ENCODE results near the gene QARS1. TPM values are rescaled to one million over a fixed set of nuclear protein-coding genes. Genes with fewer than 3 reads are reported as not detected.
A peak's percentile ranks its signal among the peaks of the same experiment; 100 is the strongest.

QARS1 gene
- total and polyA plus RNA-seq, 12 donors, result 120 to 369 (median 206) TPM

- H3K9me3 ChIP-seq, result no peaks in the 10 kb centered on the region
- peak; percentile 88 to 93 for DNase-seq
- peak; percentile 79 to 93 (median 86) for ATAC-seq
- TF ChIP-seq CTCF (IDR thresholded peaks at IDR 0.05), result peak in 1 of 9 donors; percentile 0
- H3K36me3 ChIP-seq, result peaks cover 0 to 35% (median 26%) of the 10 kb centered on the region in 9 donors
- H3K27ac ChIP-seq, result peak overlapping the region; percentile 85 to 99 (median 94)
- peak overlapping the region; percentile 61 to 97 (median 78) for H3K4me3 ChIP-seq
- no peaks in the 10 kb centered on the region for H3K27me3 ChIP-seq
- WGBS, 2 donors, result 0 to 2% methylated on average over 29 to 30 of the region's 30 CpGs
- intact Hi-C loops (cut with DNase I), result loop anchor here in 4 of 10 donors (5.0 kb wide), 4 partner anchors 34 to 89 kb away; partner anchors contain the start of genes CCDC71 (in 2 of the 4), QRICH1 (in 2 of the 4) and KLHDC8B (in 1 of the 4)
- H3K4me1 ChIP-seq, result peaks cover 15 to 46% (median 35%) of the 10 kb centered on the region in 9 donors
These were observed 28.8 kb upstream of the QARS1 start for GRCh38 chr3:49133226-49133951.

GRCh38 chr3:49132437-49133225 is 28.1 kb upstream of the QARS1 start, which contains the start of gene LAMB2:
Gene LAMB2 (minus strand): TSS chr3:49133050. CDS start chr3:49132867, 183 bp downstream.
- WGBS, 2 donors, result 1 to 4% methylated on average over 28 of the region's 28 CpGs
- peaks cover 15 to 46% (median 35%) of the 10 kb centered on the region in 9 donors for H3K4me1 ChIP-seq
- H3K27me3 ChIP-seq, result no peaks in the 10 kb centered on the region
- H3K4me3 ChIP-seq, result peak within 1 kb of the TSS; percentile 61 to 97 (median 78)
- H3K27ac ChIP-seq, result peak within 1 kb of the TSS; percentile 85 to 99 (median 94)
- DNase-seq, result peak; percentile 79 to 90
- peak in 3 of 9 donors; percentile 6 to 23 (median 14) for TF ChIP-seq CTCF (IDR thresholded peaks at IDR 0.05)
- intact Hi-C loops (cut with DNase I), result loop anchor here in 4 of 10 donors (5.0 kb wide), 4 partner anchors 35 to 90 kb away; partner anchors contain the start of genes CCDC71 (in 2 of the 4), QRICH1 (in 2 of the 4) and KLHDC8B (in 1 of the 4)
- no peaks in the 10 kb centered on the region for H3K9me3 ChIP-seq
- peaks cover 0 to 43% (median 31%) of the 10 kb centered on the region in 9 donors for H3K36me3 ChIP-seq
- ATAC-seq, result peak; percentile 75 to 93 (median 86)

- WGBS, 2 donors, result 20 to 34% methylated on average over 9 of the region's 9 CpGs
- Histone ChIP-seq H3K9me3 (no peaks in the 10 kb centered on the region), H3K4me1 (peaks cover 15 to 46% (median 35%) of the 10 kb centered on the region in 9 donors), H3K36me3 (peaks cover 0 to 49% (median 32%) of the 10 kb centered on the region in 9 donors), H3K4me3 (peak overlapping the region; percentile 61 to 97 (median 78)), H3K27me3 (no peaks in the 10 kb centered on the region), H3K27ac (peak overlapping the region; percentile 85 to 99 (median 94))
- TF ChIP-seq CTCF (IDR thresholded peaks at IDR 0.05), result no peak
- intact Hi-C loops (cut with DNase I), result loop anchor here in 4 of 10 donors (5.0 kb wide), 4 partner anchors 35 to 90 kb away; partner anchors contain the start of genes CCDC71 (in 2 of the 4), QRICH1 (in 2 of the 4) and KLHDC8B (in 1 of the 4)
- ATAC-seq (peak in 2 of 8 donors; percentile 1 to 3), DNase-seq (no peak)
These were observed 27.5 kb upstream of the QARS1 start for GRCh38 chr3:49132073-49132436.

GRCh38 chr3:49131576-49131975 is 27.0 kb upstream of the QARS1 start:
- Histone ChIP-seq H3K4me1 (peaks cover 15 to 46% (median 35%) of the 10 kb centered on the region in 9 donors), H3K9me3 (no peaks in the 10 kb centered on the region), H3K27me3 (no peaks in the 10 kb centered on the region), H3K4me3 (peak overlapping the region; percentile 61 to 97 (median 78)), H3K27ac (peak overlapping the region; percentile 85 to 99 (median 94)), H3K36me3 (peaks cover 0 to 53% (median 37%) of the 10 kb centered on the region in 9 donors)
- DNase-seq, result no peak
- ATAC-seq, result no peak
- TF ChIP-seq CTCF (IDR thresholded peaks at IDR 0.05), result no peak
- intact Hi-C loops (cut with DNase I), result loop anchor here in 4 of 10 donors (5.0 kb wide), 4 partner anchors 36 to 91 kb away; partner anchors contain the start of genes CCDC71 (in 2 of the 4), QRICH1 (in 2 of the 4) and KLHDC8B (in 1 of the 4)
- 74% methylated on average over 6 of the region's 6 CpGs for WGBS, 2 donors

All from heart right ventricle (tissue), 16 donors.